Activated B cell treated with CpG ODN at 0.5 μM for 24 hours (primary cell): Measurements from ENCODE around the gene SCN1B. TPM values are rescaled to one million over a fixed set of nuclear protein-coding genes. Genes with fewer than 3 reads are reported as not detected.
A peak's percentile ranks its signal among the peaks of the same experiment; 100 is the strongest.

Experiments used
- ATAC-seq: fragments of 200-7000 bp; cut with Tn5 transposase; one replicate; pipeline ENCODE4 v1.10.0; 2021; ENCODE audit warnings: low read depth, mild to moderate bottlenecking, moderate library complexity
- CTCF ChIA-PET: fragments of 350-600 bp; sonication (Branson Sonifier 250); formaldehyde crosslinking; loops from one replicate; lab custom pipeline; 2021; ENCODE audit warnings: antibody characterized with exemption; lab: Charles Lee
- POLR2A ChIA-PET: fragments of 350-600 bp; sonication (Branson Sonifier 250); formaldehyde crosslinking; loops from one replicate; lab custom pipeline; 2021; ENCODE audit warnings: antibody characterized with exemption; lab: Charles Lee
- DNase-seq: peaks from one replicate; pipeline ENCODE4 v3.0.0; 2022
- H3K27ac Mint-ChIP-seq: one replicate; pipeline ENCODE4 v1.8.0; 2020; ENCODE audit warnings: mixed read lengths
- H3K27me3 Mint-ChIP-seq: one replicate; pipeline ENCODE4 v1.8.0; 2021; ENCODE audit warnings: mixed read lengths
- H3K36me3 Mint-ChIP-seq: one replicate; pipeline ENCODE4 v1.8.0; 2021; ENCODE audit warnings: low read depth, mixed read lengths
- H3K4me1 Mint-ChIP-seq: one replicate; pipeline ENCODE4 v1.8.0; 2021; ENCODE audit warnings: mixed read lengths
- H3K4me3 Mint-ChIP-seq: one replicate; pipeline ENCODE4 v1.8.0; 2020; ENCODE audit warnings: mild to moderate bottlenecking, mixed read lengths
- H3K9me3 Mint-ChIP-seq: one replicate; pipeline ENCODE4 v1.8.0; 2020; ENCODE audit warnings: mixed read lengths
- intact Hi-C: fragments of 100-400 bp; cut with micrococcal nuclease; formaldehyde crosslinking; loops from one replicate; pipeline ENCODE4 v1.15.1; 2024
- total RNA-seq: library from RNA; stranded (reverse); gene quantifications from 2 replicates; pipeline ENCODE4 v1.2.3, GENCODE V29; 2022
- TF ChIP-seq, protein P1 (sequence below): fragments of 200-600 bp; IDR thresholded peaks from one replicate; pipeline ENCODE4 v1.8.0; 2022; ENCODE audit warnings: antibody characterized with exemption, mild to moderate bottlenecking

The SCN1B gene
- total RNA-seq, 1 donor from 2014 or later = 0.47 TPM

GRCh38 chr19:35070471-35070870 is 40.2 kb downstream of the SCN1B start:
- POLR2A ChIA-PET = interaction anchor here (0.7 kb wide), 1 partner anchor 10 kb away, joined by 3 read pairs; no protein-coding TSS in a partner anchor
- Mint-ChIP-seq H3K4me1 (peaks cover 45% of the 10 kb centered on the region), H3K27ac (no peak overlapping the region), H3K36me3 (no peaks in the 10 kb centered on the region), H3K27me3 (no peaks in the 10 kb centered on the region), H3K4me3 (no peak overlapping the region), H3K9me3 (no peaks in the 10 kb centered on the region)
- CTCF ChIA-PET = interaction anchor here (0.8 to 4.2 kb wide), 9 partner anchors 11 to 440 kb away, joined by 3 to 33 read pairs (median 6); partner anchors contain the start of gene FXYD3
- TF ChIP-seq, protein P1, sequence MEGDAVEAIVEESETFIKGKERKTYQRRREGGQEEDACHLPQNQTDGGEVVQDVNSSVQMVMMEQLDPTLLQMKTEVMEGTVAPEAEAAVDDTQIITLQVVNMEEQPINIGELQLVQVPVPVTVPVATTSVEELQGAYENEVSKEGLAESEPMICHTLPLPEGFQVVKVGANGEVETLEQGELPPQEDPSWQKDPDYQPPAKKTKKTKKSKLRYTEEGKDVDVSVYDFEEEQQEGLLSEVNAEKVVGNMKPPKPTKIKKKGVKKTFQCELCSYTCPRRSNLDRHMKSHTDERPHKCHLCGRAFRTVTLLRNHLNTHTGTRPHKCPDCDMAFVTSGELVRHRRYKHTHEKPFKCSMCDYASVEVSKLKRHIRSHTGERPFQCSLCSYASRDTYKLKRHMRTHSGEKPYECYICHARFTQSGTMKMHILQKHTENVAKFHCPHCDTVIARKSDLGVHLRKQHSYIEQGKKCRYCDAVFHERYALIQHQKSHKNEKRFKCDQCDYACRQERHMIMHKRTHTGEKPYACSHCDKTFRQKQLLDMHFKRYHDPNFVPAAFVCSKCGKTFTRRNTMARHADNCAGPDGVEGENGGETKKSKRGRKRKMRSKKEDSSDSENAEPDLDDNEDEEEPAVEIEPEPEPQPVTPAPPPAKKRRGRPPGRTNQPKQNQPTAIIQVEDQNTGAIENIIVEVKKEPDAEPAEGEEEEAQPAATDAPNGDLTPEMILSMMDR = no peak
- ATAC-seq (no peak), DNase-seq (no peak)
- intact Hi-C loops = no loop called here

DNA sequence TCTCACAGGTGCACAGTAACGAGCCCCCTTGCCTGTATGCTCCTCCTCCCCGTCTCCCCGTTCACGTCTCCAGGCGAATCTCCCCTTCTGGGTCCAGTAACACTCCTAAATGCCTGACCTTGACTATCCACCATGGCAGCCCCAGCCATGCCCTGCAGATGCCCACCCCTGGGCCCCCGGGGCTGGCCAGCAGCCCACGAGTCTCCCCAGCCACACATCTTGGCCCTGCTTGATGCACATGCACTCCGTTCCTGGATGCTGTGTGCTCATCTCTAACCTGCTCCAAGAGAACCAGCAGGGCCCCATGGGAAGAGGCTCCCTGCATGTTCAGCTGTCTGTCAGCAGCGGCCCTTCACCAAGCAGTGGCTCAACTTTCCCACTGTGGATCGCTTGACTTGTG is 43.2 kb downstream of the SCN1B start:
- Mint-ChIP-seq H3K27me3 (no peaks in the 10 kb centered on the region), H3K27ac (no peak overlapping the region), H3K36me3 (no peaks in the 10 kb centered on the region), H3K4me1 (peaks cover 50% of the 10 kb centered on the region), H3K4me3 (no peak overlapping the region), H3K9me3 (no peaks in the 10 kb centered on the region)
- POLR2A ChIA-PET = no interaction called here
- no peak for ATAC-seq
- DNase-seq = no peak
- intact Hi-C loops = no loop called here
- TF ChIP-seq, protein P1 = no peak
- CTCF ChIA-PET = no interaction called here

GRCh38 chr19:35073941-35074340 is 43.7 kb downstream of the SCN1B start:
- DNase-seq = no peak
- ChIA-PET POLR2A (interaction anchor here (0.6 to 0.8 kb wide), 3 partner anchors 12 to 109 kb away, joined by 3 to 7 read pairs (median 3); no protein-coding TSS in a partner anchor), CTCF (no interaction called here)
- Mint-ChIP-seq H3K36me3 (no peaks in the 10 kb centered on the region), H3K27me3 (no peaks in the 10 kb centered on the region), H3K27ac (no peak overlapping the region), H3K4me3 (no peak overlapping the region), H3K9me3 (no peaks in the 10 kb centered on the region), H3K4me1 (peaks cover 50% of the 10 kb centered on the region)
- intact Hi-C loops = loop anchor here (1.0 kb wide), 1 partner anchor 10 kb away; no protein-coding TSS in a partner anchor
- no peak for ATAC-seq
- TF ChIP-seq, protein P1 = no peak

- CTCF ChIA-PET = no interaction called here
- H3K4me1 Mint-ChIP-seq = peaks cover 49% of the 10 kb centered on the region
- intact Hi-C loops = loop anchor here (1.0 kb wide), 1 partner anchor 10 kb away; no protein-coding TSS in a partner anchor
- TF ChIP-seq, protein P1 = no peak
- no peak overlapping the region for H3K4me3 Mint-ChIP-seq
- POLR2A ChIA-PET = interaction anchor here (0.6 to 0.8 kb wide), 4 partner anchors 10 to 110 kb away, joined by 3 to 7 read pairs (median 3); no protein-coding TSS in a partner anchor
- H3K27ac Mint-ChIP-seq = no peak overlapping the region
- H3K27me3 Mint-ChIP-seq = no peaks in the 10 kb centered on the region
- peak; percentile 49 for ATAC-seq
- no peaks in the 10 kb centered on the region for H3K9me3 Mint-ChIP-seq
- DNase-seq = no peak
- no peaks in the 10 kb centered on the region for H3K36me3 Mint-ChIP-seq
Observed at GRCh38 chr19:35074426-35075201, 44.3 kb downstream of the SCN1B start.
